GM23338 (cell line): ENCODE results near the gene MEMO1.

Experiments used
- CREB1 ChIP-seq: fragments of 250-450 bp; sonication (Bioruptor Pico); IDR thresholded peaks from 2 replicates; pipeline ENCODE4 v1.5.0; 2020; ENCODE audit warnings: low read depth, mild to moderate bottlenecking, moderate library complexity
- CTCF ChIP-seq, 2 experiments: fragments of 200-600 bp in 1 of 2; sonication (generic) in 1 of 2; conservative IDR thresholded peaks; 2 replicates each; pipeline versions ENCODE4 v1.5.1 to v1.6.1; 2016 to 2017; ENCODE audit warnings: antibody characterized with exemption in 2 of 2, low read depth in 2 of 2, mild to moderate bottlenecking in 2 of 2, moderate library complexity in 1 of 2
- ETS1 ChIP-seq: IDR thresholded peaks from 2 replicates; pipeline ENCODE4 v1.6.1; 2016; ENCODE audit warnings: antibody characterized with exemption
- EZH2 ChIP-seq: fragments of 200-600 bp; sonication (generic); IDR thresholded peaks from one replicate; pipeline ENCODE4 v1.8.0; 2017; ENCODE audit warnings: antibody characterized with exemption, mild to moderate bottlenecking, low read depth; ENCODE audit not compliant: unreplicated experiment
- EZH2phosphoT487 ChIP-seq: fragments of 200-600 bp; sonication (generic); IDR thresholded peaks from one replicate; pipeline ENCODE4 v1.8.1; 2018; ENCODE audit warnings: antibody characterized with exemption; ENCODE audit not compliant: unreplicated experiment
- JUNB ChIP-seq: IDR thresholded peaks from one replicate; pipeline ENCODE4 v1.6.1; 2016; ENCODE audit warnings: antibody characterized with exemption; ENCODE audit not compliant: unreplicated experiment
- NANOG ChIP-seq: IDR thresholded peaks from 2 replicates; pipeline ENCODE4 v1.6.1; 2016; ENCODE audit warnings: antibody characterized with exemption, borderline replicate concordance
- POLR2AphosphoS5 ChIP-seq: IDR thresholded peaks from 2 replicates; pipeline ENCODE4 v1.6.1; 2016; ENCODE audit warnings: antibody characterized with exemption, low read depth
- REST ChIP-seq: IDR thresholded peaks from one replicate; pipeline ENCODE4 v1.6.1; 2018; ENCODE audit warnings: antibody characterized with exemption; ENCODE audit not compliant: unreplicated experiment
- ZNF114 ChIP-seq: fragments of 250-450 bp; sonication (Bioruptor Pico); IDR thresholded peaks from 2 replicates; pipeline ENCODE4 v1.5.0; 2020; ENCODE audit warnings: mild to moderate bottlenecking, moderate library complexity
- ZNF462 ChIP-seq: fragments of 250-450 bp; sonication (Bioruptor Pico); IDR thresholded peaks from 2 replicates; pipeline ENCODE4 v1.5.0; 2020; ENCODE audit warnings: mild to moderate bottlenecking, moderate library complexity

- TF ChIP-seq CTCF (conservative IDR thresholded peaks at IDR 0.05; ENCODE audit: low read depth in 2 of 2) (no peak), POLR2AphosphoS5 (no peak), EZH2phosphoT487 (no peak), EZH2 (no peak), REST (no peak), ETS1 (no peak), CREB1 (CRISPR knock-in tag) (no peak), JUNB (no peak), NANOG (no peak), ZNF114 (no peak), ZNF462 (CRISPR knock-in tag) (no peak)
Observed at GRCh38 chr2:31979956-31980355, 30.9 kb downstream of the MEMO1 start.
